GM23338 (cell line): Measurements from ENCODE around the gene THADA. TPM values are rescaled to one million over a fixed set of nuclear protein-coding genes. Genes with fewer than 3 reads are reported as not detected.

Experiments used
- CREB1 ChIP-seq: fragments of 250-450 bp; sonication (Bioruptor Pico); IDR thresholded peaks from 2 replicates; pipeline ENCODE4 v1.5.0; 2020; ENCODE audit warnings: low read depth, mild to moderate bottlenecking, moderate library complexity
- ETS1 ChIP-seq: IDR thresholded peaks from 2 replicates; pipeline ENCODE4 v1.6.1; 2016; ENCODE audit warnings: antibody characterized with exemption
- EZH2phosphoT487 ChIP-seq: fragments of 200-600 bp; sonication (generic); IDR thresholded peaks from one replicate; pipeline ENCODE4 v1.8.1; 2018; ENCODE audit warnings: antibody characterized with exemption; ENCODE audit not compliant: unreplicated experiment
- JUNB ChIP-seq: IDR thresholded peaks from one replicate; pipeline ENCODE4 v1.6.1; 2016; ENCODE audit warnings: antibody characterized with exemption; ENCODE audit not compliant: unreplicated experiment
- STAT1 ChIP-seq: IDR thresholded peaks from one replicate; pipeline ENCODE4 v1.6.1; 2016; ENCODE audit warnings: antibody characterized with exemption; ENCODE audit not compliant: unreplicated experiment
- ZNF114 ChIP-seq: fragments of 250-450 bp; sonication (Bioruptor Pico); IDR thresholded peaks from 2 replicates; pipeline ENCODE4 v1.5.0; 2020; ENCODE audit warnings: mild to moderate bottlenecking, moderate library complexity
- ZNF331 ChIP-seq: fragments of 250-450 bp; sonication (Bioruptor Pico); IDR thresholded peaks from 2 replicates; pipeline ENCODE4 v1.5.0; 2020; ENCODE audit warnings: low read depth, mild to moderate bottlenecking, moderate library complexity
- ZNF462 ChIP-seq: fragments of 250-450 bp; sonication (Bioruptor Pico); IDR thresholded peaks from 2 replicates; pipeline ENCODE4 v1.5.0; 2020; ENCODE audit warnings: mild to moderate bottlenecking, moderate library complexity
- polyA plus RNA-seq: library from polyadenylated mRNA; unstranded; fragments of >200 nt; fragmentation: Nextera tagmentation; extraction: Ambion mirVana; gene quantifications from 2 replicates; pipeline ENCODE4 v1.2.1, GENCODE V29; 2016
- small RNA-seq: library from RNA; depleted of rRNA; stranded (forward); fragments of <200 nt; gene quantifications from one replicate; pipeline ENCODE3, GENCODE V24; 2014; ENCODE audit warnings: low replicate concordance
- total RNA-seq: library from RNA; depleted of rRNA; stranded (reverse); fragments of >200 nt; shearing (Covaris generic); gene quantifications from 2 replicates; pipeline ENCODE4 v1.2.3, GENCODE V29; 2014; rRNA removed
- TF ChIP-seq, protein P1 (sequence below): IDR thresholded peaks from one replicate; pipeline ENCODE4 v1.6.1; 2018; ENCODE audit warnings: antibody characterized with exemption; ENCODE audit not compliant: unreplicated experiment

The THADA gene
- total and polyA plus RNA-seq, 2 experiments from 2014 or later = 17.0 to 30.7 TPM

DNA sequence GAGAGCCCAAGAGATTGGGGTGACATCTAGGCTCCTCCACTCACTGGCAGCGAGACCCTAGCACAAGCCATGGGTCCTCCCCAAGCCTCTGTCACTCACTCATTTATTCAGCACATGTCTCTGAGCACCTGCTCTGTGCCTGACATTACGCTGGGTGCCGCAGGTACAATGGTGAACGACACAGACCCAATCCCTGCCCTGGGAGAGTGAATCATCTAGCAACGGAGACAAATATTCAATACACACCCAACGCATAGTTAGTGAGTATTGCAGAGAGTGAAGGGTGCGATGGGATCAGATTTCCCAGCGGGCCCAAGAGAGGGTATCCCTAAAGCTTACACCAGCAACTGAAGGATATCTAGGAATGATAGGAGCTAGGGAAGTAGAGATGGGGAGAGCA lies 414.9 kb downstream of the THADA start (continued):
- TF ChIP-seq ZNF462 (no peak), CREB1 (CRISPR knock-in tag) (no peak), ETS1 (no peak), JUNB (no peak), ZNF114 (CRISPR knock-in tag) (no peak), ZNF331 (CRISPR knock-in tag) (no peak), STAT1 (no peak), EZH2phosphoT487 (no peak)
- TF ChIP-seq, protein P1, sequence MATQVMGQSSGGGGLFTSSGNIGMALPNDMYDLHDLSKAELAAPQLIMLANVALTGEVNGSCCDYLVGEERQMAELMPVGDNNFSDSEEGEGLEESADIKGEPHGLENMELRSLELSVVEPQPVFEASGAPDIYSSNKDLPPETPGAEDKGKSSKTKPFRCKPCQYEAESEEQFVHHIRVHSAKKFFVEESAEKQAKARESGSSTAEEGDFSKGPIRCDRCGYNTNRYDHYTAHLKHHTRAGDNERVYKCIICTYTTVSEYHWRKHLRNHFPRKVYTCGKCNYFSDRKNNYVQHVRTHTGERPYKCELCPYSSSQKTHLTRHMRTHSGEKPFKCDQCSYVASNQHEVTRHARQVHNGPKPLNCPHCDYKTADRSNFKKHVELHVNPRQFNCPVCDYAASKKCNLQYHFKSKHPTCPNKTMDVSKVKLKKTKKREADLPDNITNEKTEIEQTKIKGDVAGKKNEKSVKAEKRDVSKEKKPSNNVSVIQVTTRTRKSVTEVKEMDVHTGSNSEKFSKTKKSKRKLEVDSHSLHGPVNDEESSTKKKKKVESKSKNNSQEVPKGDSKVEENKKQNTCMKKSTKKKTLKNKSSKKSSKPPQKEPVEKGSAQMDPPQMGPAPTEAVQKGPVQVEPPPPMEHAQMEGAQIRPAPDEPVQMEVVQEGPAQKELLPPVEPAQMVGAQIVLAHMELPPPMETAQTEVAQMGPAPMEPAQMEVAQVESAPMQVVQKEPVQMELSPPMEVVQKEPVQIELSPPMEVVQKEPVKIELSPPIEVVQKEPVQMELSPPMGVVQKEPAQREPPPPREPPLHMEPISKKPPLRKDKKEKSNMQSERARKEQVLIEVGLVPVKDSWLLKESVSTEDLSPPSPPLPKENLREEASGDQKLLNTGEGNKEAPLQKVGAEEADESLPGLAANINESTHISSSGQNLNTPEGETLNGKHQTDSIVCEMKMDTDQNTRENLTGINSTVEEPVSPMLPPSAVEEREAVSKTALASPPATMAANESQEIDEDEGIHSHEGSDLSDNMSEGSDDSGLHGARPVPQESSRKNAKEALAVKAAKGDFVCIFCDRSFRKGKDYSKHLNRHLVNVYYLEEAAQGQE = no peak

Small RNA genes within 50 kb of the gene (small RNA-seq; reads per million reads assigned to genes)
- gene RF00019 (not detected), gene RN7SL531P (not detected), gene RNU6-958P (0.12 reads per million)

Other genes starting within 250 kb of the THADA start
- gene PLEKHH2, start 41.2 kb upstream of the THADA start, total RNA-seq = 6.5 and 6.7 TPM in 2 replicates
- gene PLEKHH2, start 41.2 kb upstream of the THADA start, polyA plus RNA-seq = 4.9 and 5.4 TPM in 2 replicates
- 0.17 TPM in 1 of 2 replicates, not detected in the other for gene C1GALT1C1L, start 80.4 kb upstream of the THADA start, total RNA-seq
- 0.99 and 1.3 TPM in 2 replicates for gene C1GALT1C1L, start 80.4 kb upstream of the THADA start, polyA plus RNA-seq
- 5.7 and 8.4 TPM in 2 replicates for gene DYNC2LI1, start 178.0 kb upstream of the THADA start, total RNA-seq
- 8.8 and 11.5 TPM in 2 replicates for gene DYNC2LI1, start 178.0 kb upstream of the THADA start, polyA plus RNA-seq
- not detected in 2 replicates for gene ABCG5, start 242.8 kb upstream of the THADA start, total RNA-seq
- 0.08 and 0.14 TPM in 2 replicates for gene ABCG5, start 242.8 kb upstream of the THADA start, polyA plus RNA-seq
- gene ABCG8, start 242.9 kb upstream of the THADA start, total RNA-seq = 0.31 and 0.35 TPM in 2 replicates
- 0.03 and 0.19 TPM in 2 replicates for gene ABCG8, start 242.9 kb upstream of the THADA start, polyA plus RNA-seq